ENCODE measurements around the gene C17orf113.

- no peak for TF ChIP-seq CTCF (IDR thresholded peaks at IDR 0.05)
- no peak for TF ChIP-seq POLR2A (IDR thresholded peaks at IDR 0.05)
Measured at GRCh38 chr17:42098730-42099399, 48.5 kb upstream of the C17orf113 start.

Measured in heart left ventricle (tissue), 13 donors.